HG03039 (cell line): Measurements from ENCODE around the gene CCL7.

Experiments used
- ATAC-seq: cut with Tn5 transposase; IDR thresholded peaks from one replicate; pipeline ENCODE4 v1.9.1; 2021; ENCODE audit warnings: mild to moderate bottlenecking, moderate library complexity; ENCODE audit not compliant: unreplicated experiment

The CCL7 gene

DNA sequence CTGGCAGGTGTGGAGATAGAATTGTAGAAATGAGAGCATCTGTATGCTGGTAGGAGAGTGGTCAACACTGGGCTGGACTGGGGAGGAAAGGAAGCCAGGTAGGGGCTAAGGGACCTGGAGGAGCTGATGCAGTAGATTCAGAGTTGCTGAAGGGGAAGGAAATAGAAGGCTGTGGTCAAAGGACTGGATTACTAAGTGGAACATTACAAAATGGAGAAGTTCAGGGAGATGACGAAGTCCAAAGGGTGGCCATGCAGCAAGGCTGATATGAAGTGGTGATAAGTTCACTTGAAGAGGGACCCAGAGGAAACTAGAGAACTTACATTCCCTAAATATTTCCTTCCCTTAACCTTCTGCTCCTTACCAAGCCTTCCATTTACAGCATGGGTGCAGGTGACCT, 23.6 kb upstream of the CCL7 start:
- ATAC-seq: no peak

DNA sequence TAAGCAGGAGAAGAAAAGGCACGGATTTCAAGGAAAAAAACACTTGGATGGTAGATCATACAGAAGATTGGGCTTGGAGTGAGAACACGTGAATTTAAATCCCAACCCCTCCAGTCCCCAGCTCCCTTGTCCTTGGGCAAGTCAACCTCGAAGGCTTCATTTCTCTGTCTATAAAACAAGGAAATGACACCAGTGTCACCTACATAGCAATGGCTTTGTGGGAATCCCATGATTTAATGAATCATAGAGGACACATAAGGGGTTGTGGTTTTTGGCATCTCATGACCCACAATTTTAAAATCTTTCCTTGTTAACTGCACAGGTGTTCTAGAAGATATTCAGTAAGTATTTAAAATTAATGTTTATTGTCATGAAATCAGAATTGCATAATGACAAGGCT, 23.1 kb upstream of the CCL7 start:
- no peak for ATAC-seq

DNA sequence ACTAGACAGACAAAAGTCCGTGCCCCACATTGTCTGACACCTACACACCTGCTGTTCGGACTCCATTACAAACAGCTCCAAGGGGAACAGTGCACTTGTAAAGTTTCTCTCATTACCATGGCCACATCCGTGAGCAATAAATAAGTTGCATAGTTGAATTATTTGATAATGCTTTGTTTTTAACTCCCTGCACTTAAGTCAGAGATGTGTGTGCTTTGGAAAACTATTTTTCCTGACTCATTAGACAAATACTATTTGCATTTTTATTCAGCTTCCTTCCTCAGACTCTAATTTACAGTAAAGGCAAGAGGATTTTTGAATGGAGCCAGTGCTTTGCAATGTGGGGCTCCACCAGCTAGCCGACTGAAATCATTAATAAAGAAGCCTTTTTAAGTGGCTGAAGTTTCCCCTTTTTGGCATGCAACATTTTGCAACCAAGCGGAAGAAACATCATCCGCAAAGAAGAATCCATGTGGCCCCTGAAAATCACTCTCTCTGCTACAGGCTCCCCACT, 21.5 kb upstream of the CCL7 start:
- no peak for ATAC-seq

DNA sequence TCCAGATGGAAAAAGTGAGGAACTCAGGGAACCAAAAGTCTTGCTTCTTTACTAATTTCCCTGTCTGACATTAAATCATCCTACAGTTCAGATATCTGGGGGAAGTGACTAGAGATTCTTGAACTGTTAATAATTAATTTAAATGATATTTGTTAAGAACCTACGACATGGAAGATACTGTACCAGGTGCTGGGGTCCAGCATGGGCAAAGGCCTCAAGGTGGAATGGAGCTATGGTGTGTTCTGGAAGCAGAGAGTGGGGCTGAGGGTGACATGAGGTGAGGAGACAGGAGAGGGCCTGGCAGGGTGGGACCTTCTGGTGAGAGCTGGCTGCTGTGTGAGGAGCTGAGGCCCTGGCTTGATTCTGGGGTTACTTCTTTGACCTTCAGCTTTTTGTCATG, 21.0 kb upstream of the CCL7 start:
- no peak for ATAC-seq

DNA sequence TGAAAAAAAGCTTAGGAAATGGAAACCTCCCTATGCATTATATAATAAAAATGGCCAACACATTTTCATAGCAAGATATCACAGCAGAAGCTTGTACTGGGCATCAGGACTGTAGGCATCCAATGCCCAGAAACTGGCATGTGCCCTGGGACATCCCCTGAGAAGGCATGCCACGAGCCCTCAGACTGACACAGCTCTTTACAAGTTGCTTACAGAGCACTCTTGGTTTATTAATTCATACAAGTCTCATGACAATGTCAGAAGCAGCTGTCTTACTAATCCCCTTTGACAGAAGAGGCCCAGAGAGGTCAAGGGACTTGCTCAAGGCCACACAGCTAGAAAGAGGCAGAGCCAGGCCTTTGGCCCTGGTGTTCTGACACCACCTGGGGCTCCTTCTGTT, 20.5 kb upstream of the CCL7 start:
- ATAC-seq: no peak

DNA sequence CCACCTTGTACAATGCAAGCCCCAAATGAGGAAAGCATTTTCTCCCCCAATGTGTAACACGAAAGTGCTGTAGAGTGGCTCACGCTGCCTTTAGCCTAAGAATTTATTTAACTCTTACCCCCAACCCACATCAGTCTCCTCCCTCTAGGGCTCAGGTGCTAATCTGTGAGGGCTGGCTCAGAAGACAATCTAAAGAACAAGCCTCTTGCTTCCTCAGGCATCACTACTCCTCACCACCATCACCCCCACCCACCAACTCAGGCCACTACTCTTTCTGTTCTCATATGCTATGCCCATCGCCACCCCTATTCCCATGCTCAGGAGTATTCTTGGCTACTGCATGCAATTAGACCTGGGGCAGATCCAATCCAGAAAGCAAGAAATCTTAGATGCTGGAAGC, 18.8 kb upstream of the CCL7 start:
- ATAC-seq: no peak

DNA sequence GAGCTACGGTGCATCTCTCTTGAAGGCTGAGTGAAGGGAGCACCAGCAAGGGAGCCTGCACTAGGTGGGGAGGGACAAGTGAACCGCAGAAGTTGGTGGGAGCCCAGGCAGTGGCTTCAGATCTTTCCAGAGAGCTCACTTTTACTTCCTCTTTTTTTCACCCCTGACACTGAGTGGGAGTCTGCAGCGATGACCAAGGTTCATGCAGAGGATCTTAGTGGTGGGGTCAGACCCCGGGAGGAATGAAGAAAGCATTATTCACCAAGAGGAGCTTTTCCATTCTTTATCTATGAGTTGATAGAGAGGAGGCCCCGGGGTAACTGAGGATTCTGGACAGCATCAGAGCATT, 18.0 kb upstream of the CCL7 start:
- no peak for ATAC-seq

DNA sequence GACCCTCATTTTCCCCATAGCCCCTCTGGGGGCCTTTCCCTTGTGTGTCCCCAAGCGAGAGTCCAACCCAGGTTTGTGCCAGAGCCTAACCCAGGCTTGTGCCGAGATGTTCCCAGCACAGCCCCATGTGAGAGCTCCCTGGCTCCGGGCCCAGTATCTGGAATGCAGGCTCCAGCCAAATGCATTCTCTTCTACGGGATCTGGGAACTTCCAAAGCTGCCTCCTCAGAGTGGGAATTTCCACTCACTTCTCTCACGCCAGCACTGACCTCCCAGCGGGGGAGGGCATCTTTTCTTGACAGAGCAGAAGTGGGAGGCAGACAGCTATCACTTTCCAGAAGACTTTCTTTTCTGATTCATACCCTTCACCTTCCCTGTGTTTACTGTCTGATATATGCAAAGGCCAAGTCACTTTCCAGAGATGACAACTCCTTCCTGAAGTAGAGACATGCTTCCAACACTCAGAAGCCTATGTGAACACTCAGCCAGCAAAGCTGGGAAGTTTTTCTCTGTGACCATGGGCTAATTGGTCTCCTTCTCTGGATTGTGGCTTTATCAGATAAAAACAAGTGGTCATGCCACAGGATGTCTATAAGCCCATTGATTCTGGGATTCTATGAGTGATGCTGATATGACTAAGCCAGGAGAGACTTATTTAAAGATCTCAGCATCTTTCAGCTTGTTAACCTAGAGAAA, 17.4 kb upstream of the CCL7 start:
- ATAC-seq: no peak

DNA sequence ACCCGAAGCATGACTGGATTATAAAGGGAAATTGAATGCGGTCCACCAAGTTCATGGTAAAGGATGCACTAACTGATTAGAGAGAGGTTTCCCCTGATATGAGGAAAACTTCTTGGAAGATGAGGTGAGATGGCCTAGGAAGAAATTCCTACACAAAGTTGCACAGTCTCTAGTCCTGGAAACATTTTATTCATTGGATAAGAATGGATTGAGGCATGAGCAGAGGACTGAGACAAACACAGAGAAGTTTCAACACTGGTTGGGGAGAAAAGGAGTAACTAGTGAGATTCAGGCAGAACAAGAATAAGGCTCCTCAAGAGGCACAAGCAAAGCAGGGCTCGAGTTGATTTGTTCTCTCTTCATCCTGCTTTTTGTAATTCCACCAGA, 16.9 kb upstream of the CCL7 start:
- no peak for ATAC-seq

DNA sequence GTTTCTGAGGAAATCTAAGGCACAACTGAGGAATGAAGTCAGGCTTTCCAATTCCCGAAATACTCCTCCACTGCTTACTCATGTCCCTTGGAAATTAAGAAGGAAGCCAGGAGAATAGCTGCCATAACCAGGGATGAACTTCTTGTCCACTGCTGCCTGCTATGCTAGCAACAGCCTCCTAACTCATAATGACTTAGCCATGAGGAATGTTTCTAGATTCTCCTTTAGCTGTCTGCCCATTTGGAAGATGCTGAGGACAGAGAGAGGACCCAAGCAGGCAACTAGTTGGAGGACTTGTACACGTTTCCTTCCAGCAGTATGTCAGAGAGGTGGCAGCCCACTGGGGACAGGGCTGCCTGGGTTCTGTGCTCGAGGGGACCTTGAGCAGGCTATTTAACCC, 15.9 kb upstream of the CCL7 start:
- ATAC-seq: no peak

DNA sequence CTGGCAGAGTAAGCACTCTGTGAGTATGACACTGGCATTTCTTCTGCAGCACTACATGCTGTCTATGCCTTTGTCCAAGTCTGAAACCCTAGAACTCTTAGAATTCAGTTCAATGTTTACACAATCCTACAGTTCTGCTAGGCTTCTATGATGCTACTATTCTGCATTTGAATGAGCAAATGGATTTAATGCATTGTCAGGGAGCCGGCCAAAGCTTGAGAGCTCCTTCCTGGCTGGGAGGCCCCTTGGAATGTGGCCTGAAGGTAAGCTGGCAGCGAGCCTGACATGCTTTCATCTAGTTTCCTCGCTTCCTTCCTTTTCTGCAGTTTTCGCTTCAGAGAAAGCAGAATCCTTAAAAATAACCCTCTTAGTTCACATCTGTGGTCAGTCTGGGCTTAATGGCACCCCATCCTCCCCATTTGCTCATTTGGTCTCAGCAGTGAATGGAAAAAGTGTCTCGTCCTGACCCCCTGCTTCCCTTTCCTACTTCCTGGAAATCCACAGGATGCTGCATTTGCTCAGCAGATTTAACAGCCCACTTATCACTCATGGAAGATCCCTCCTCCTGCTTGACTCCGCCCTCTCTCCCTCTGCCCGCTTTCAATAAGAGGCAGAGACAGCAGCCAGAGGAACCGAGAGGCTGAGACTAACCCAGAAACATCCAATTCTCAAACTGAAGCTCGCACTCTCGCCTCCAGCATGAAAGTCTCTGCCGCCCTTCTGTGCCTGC, 15.2 kb upstream of the CCL7 start, which contains the start of gene CCL2:
TSS of gene CCL2 (plus strand) at position 635 of the 730 bp plus-strand sequence. CDS start at position 700, 65 bp downstream.
- ATAC-seq: no peak

DNA sequence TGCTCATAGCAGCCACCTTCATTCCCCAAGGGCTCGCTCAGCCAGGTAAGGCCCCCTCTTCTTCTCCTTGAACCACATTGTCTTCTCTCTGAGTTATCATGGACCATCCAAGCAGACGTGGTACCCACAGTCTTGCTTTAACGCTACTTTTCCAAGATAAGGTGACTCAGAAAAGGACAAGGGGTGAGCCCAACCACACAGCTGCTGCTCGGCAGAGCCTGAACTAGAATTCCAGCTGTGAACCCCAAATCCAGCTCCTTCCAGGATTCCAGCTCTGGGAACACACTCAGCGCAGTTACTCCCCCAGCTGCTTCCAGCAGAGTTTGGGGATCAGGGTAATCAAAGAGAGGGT, 14.7 kb upstream of the CCL7 start:
- ATAC-seq: no peak

DNA sequence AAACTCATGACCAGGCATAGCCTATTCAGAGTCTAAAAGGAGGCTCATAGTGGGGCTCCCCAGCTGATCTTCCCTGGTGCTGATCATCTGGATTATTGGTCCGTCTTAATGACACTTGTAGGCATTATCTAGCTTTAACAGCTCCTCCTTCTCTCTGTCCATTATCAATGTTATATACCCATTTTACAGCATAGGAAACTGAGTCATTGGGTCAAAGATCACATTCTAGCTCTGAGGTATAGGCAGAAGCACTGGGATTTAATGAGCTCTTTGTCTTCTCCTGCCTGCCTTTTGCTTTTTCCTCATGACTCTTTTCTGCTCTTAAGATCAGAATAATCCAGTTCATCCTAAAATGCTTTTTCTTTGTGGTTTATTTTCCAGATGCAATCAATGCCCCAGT, 14.2 kb upstream of the CCL7 start:
- ATAC-seq: no peak

DNA sequence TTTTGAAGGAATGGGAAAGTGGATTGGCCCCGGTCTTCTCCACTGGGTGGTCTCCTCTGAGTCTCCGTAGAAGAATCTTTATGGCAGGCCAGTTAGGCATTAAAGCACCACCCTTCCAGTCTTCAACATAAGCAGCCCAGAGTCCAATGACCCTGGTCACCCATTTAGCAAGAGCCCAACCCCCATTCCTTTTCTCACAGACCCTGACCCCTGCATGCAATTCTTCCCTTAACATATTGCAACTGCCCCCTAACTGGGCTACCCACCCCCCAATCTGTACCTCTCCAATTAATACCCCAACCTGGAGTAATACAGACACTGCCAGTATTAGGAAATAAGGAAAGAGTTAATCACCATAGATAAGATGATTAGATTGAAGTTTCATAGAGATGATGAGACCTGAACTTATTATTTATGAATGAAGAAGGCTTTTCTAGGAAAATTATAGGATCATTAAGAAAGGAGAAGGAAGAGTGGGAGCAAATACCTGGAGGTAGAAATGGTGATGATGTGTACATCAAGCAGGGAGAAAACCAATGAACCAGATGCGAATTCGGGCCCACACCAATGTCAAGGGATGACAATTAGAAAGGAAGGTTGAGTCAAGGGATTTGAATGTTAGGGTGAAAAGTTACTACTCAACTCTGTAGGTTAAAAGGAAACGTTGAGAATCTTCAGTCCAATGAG, 12.6 kb upstream of the CCL7 start:
- no peak for ATAC-seq

DNA sequence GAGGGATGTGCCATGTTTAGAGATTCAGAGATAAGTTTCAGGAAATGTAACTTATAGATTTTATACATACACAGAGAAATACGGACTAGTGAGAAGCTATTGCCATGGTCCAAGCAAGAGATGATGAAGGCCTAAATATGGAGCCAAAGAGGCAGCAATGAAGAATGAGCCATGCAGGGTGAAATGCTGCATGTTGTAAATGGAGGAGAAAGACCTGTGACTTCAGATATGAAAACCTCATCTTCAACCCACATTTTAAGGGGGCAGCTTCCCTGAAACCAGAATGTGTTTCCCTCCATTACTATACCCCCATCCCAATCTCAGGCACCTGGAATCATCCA, 12.1 kb upstream of the CCL7 start:
- no peak for ATAC-seq

DNA sequence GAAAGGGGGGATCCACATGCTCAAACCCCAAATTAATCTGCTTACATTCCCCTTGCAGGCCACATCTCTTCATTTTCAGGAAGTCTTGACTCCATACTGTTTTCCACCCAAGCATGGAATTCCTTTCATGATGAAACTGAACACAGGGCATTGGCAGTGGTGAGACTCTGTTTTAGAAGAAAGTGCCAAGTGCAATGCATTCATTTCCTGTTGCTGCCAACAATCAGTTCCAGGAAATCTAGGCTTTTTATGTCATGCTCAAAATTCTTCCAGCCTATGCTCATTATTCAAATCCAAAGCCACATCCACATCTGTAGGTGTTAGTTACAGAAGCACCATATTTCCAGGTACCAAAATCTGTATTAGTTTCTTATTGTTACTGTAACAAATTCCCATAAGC, 10.9 kb upstream of the CCL7 start:
- no peak for ATAC-seq

DNA sequence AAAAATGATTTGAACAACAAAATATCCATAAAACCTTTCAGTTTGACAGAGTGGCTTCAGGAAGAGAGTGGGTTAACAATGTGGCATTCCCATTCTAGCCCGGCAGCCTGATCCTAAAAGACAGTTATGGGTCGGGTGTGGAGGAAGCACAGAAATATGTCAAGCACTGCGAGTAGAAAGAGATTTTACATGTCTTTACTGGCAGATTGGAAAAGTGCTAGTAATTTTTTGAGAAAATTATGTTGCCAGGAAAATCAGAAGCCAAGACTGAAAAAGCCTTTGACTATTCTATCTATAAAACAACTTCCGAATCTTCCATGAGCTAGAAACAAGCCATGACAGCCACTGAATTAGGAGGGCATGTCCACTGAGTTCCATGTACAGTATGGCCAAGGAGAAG, 9.2 kb upstream of the CCL7 start:
- no peak for ATAC-seq

DNA sequence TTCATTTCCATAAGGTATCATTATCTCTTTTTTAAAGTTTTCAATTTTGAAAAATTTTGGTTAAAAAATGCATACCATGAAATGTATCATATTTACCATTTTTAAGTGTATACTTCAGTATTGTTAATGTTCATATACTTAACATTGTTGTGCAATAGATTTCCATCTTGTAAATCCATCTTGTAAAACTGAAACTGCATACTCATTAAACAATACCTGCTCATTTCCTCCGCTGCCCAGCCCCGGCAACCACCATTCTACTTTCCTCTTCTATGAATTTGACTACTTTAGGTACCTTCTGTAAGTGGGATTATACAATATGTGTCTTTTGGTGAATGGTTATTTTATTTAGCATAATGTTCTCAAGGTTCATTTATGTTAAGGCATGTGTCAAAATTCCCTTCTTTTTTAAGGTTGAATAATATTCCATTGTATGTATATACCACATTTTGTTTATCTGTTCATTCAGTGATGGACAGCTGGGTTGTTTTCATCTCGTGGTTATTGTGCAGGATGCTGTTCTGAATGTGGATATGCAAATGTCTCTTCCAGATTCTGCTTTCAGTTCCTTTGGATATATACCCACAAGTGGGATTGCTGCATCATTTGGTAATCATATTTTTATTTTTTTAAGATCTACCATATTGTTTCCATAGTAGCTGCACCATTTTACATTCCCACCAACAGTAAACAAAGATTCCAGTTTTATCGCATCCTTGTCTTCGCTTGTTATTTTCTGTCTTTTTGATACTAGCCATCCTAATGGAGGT, 8.3 kb upstream of the CCL7 start:
- ATAC-seq: no peak

DNA sequence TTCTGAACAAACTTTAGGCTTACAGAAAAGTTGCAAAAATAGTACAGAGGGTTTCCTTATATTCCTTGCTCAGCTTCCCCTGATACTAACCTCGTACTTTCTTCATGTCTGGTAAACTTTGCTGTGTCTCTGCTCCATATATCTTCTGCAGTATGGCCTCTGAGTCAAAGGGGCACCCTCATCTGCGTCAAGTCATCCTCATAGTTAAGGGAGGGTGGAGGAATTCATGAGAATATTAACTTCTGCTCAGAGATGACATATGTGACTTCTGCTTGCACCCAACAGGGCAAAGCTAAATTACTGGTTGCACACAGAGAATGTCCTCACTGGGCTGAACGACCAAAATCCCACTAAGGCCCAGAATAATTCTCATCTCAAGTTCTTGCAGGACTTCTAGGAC, 4.3 kb upstream of the CCL7 start:
- no peak for ATAC-seq

DNA sequence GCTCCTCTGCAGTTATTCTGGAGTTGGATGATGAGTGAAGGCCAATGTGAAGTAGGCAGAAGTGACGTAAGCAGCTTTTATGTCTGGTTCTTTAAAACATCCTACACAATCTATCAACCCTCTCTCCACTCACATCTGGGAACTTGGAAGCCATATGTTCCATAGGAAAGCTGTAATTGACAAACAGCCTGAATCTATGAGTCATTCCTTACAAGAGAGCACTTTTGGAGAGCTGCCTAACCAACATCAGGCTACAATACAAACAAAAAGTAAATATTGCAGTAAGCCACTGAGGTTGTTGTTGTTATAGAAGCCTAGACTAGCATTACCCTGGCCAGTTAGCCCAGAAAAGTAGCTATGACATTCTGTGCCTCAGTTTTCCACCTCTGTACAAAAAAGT, 5.9 kb downstream of the CCL7 start:
- no peak for ATAC-seq

DNA sequence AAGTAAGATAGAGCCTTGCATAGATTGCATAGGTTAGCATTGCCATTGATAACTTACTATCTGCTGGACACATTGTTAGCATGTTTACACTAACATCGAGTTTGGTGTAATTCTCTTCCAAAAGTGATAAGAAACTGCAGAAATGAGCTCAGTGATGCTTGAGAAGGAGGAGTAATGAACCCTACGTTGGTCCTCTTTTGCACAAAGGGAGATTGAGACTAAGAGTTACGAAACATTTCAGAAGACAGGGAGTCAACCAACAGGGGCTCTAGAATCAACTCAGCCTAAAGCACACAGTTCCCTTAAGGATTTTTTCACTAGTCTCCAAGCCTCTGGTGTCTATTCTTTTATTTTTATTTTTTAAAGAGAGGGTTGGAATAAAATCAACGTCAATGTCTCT, 6.8 kb downstream of the CCL7 start:
- no peak for ATAC-seq

DNA sequence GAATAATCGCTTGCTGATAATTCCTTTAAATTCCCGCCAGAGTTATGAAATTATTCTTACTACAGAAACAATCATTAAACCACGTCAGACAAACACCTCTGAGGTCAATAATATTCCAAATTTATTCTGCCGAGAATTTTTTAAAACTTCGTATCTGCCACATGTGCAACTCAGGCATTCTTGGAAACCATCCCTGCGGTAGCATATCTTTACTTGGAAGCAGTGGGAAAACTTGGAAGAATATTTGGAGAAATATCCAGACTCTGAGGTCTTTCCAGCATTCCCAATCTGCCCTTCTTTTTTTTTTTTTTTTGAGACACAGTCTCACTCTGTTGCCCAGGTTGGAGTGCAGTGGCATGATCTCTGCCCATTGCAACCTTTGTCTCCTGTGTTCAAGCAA, 13.6 kb downstream of the CCL7 start:
- no peak for ATAC-seq
